ENCODE results near the gene MINDY4B. TPM values are rescaled to one million over a fixed set of nuclear protein-coding genes. Genes with fewer than 3 reads are reported as not detected.
"Not testable (repeated sequence)": the region's sequence is repeated elsewhere in the genome, so short reads cannot be mapped to it uniquely, and the experiment has no call there.

The MINDY4B gene
- total RNA-seq, 1 donor from 2014 or later: not detected

DNA sequence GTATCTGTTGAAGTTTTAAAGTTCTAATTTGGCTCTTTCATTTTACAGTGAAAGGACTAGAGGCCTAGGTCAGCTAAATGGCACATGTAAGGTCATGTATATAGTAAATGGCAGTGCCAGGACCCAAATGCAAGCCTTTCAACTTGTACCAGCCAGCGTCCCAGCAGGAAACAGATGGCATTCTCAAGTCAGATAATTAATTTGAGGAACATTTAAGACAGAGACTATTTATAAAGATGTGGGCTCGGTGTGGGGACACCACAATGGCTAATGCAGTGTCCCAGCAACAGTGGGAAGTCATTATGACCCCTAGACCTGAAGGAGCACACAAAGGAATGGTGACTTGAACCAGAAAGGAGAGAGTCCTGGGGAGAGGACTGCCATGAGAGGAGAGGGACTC lies 6.1 kb downstream of the MINDY4B start:
- intact Hi-C loops (cut with micrococcal nuclease): no loop called here

DNA sequence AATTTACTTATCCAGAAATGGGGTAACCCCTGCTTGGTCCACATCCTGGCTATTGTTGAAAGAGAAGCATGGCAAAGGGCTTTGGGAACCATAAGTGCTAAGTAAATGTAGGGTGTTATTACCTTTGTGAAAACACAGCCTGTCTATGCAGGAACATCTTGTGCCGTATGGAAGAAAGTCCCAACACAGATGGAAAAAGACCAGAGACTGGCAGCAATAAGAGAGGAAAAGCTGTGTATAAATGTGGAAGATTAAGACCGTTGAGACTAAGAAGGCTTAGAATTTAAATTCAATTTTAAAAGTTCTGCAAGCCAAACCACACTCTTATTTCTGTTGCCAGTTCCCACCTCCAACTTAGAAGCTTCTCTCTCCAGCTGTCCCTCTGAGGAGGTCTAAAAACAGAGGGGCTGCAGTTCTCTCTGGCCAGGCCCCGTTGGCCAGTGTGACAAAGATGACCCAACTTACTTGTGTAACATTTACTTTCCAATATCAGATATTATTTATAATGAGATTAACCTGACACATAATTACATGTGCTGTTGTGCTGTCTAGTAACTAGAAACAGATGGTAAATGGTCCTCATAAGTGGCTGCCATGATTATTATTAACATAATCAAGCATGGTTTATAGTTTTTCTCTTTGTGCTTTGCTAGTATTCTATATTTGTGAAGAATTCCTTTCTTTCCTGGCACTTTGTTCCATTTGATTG lies 7.0 kb downstream of the MINDY4B start:
- intact Hi-C loops (cut with micrococcal nuclease): no loop called here

DNA sequence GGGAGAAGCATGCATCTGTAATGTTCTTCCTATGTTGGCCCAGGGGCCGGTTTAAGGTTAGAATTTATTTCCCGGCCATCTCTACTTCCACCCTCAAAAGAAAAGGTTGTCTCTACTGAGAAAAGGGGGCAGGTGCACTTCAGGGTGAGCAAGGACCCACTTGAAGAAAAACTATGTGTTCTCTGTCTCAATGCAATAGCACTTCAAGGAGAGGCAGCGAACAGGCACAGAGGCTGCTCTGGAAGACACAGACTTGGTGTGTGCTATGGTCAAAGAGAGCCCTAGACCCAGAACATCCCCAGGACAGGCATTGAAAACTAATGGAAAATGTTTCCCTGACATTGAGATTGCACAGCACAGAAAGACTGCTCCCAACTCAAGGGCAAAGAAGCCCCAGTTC lies 7.6 kb downstream of the MINDY4B start:
- intact Hi-C loops (cut with micrococcal nuclease): no loop called here

DNA sequence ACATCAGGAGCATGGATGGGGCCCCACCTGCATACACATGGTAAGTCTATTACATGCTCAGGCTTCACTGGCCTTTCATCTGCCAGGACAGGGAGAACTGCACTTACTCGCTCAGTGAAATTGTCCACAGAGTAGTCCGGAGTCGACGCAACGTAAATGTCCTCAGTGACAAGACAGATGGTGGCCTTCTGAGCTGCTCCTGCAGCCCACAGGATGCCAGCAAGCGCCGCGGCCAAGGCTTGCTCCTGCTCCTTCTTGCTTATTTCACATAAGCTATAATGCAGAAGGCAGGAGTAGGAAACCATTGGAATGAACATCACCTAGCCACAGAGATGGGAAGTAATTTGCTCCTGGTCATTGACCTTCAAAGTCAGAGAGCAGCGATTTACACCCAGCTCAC lies 14.4 kb downstream of the MINDY4B start:
- intact Hi-C loops (cut with micrococcal nuclease): no loop called here

DNA sequence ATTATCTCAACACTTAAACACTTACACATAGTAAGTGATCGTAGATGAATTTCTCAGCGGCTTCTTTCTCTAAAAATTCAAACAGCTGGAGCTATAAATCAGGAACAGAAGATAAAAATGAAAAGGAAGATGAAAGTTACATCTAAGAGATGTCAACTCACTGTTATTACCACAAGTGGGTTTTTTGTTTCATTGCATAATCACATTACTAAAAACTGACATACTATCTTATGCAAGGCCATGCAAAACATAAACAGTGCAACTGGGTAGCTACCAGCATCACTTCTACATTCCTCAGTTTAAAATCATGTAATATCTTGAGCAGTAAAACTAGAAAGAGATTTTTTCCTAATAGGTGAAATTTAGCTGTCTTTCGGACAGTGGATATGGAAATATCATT lies 14.9 kb downstream of the MINDY4B start:
- intact Hi-C loops (cut with micrococcal nuclease): no loop called here

DNA sequence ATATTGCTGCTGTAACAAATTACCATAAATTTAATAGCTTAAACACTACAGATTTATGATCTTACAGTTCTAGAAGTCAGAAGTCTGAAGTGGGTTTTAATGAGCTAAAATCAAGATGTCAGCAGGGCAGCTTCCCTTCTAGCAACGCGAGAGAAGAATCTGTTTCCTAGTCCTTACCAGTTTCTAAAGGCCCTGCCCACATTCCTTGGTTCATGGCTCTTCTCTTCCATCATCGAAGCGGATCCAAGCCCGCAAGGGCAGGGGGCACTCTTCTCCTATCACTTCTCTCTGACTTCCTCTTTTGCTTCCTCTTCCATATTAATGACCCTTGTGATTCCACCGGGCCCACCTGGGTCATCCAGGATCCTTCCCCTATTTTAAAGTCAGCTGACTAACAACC lies 16.1 kb downstream of the MINDY4B start:
- intact Hi-C loops (cut with micrococcal nuclease): no loop called here

DNA sequence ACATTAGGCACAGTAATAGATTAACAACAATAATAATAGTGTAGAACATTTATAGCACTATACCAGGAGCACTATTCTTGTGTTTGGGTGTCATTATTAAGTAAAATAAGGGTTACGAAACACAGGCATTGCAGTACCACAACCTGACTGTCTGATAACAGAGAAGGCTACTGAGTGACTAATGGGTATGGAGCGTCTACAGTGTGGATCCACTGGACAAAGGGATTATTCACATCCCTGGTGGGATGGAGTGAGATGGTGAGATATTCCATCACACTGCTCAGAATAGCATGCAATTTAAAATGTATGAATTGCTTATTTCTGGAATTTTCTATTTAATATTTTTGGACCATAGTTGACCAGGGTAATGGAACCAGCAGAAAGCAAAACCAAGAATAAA lies 18.2 kb downstream of the MINDY4B start:
- intact Hi-C loops (cut with micrococcal nuclease): no loop called here

DNA sequence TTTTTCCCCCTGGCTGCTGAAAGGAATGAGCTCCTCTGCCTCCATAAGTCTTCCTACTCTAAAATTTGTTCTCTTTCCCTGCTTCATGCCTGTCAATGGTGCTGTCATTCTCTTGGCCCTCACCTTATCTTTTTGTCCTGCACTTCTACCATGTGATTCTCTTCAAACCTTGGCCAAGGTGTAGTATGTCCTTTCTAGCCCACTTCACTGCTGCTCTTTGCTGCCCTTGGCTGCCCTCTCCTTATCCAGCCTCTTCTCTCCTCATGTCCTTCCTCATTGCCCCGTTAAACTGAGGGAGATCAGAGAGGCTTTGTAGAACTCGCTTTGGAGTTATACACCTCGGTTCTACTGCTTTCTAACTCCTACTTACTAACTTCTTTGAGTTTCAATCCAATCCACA lies 19.7 kb downstream of the MINDY4B start:
- intact Hi-C loops (cut with micrococcal nuclease): no loop called here

DNA sequence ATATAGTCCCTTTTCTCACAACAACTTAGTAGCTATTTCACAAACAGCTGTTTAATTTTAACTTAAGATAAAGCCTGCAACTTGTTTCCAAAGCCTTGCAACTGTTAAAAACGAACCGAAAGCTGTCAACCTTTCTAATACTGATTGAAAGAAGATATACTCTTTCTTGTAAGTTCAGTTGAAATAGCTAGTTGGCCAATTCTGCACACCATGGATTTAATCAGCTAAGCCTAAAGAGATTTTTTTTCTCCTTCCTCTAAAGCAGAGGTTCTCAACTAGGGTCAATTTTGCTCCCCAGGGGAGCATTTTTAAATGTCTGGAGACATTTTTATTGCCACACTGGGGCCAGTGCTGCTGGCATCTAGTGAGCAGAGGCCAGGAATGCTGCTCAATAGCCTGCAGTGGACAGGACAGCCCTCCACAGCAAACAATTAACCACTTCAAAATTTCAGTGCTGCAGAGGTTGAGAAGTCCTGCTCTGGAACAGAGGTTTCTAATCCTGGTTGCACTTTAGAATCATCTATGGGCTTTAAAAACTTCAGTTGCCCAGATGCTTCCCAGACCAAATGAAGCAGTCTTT lies 26.2 kb downstream of the MINDY4B start:
- intact Hi-C loops (cut with micrococcal nuclease): no loop called here

DNA sequence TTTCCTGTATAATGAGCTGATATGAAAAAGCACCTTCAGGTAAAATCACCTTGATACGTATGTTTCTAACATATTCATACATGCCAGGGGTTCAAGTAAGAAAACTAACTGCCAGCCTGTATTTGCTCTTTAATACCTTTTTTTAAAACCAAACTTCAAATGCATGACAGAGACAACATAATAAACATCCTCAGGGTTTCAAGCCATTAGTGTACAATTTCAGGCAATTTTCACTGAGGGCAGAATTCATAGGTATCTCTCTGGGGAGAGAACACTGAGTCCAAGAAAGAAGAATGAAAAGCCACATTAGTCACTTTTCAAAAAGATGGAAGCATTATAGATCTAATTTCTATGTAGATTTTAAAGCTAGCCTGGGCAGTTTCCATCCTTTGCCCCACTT lies 26.9 kb downstream of the MINDY4B start:
- intact Hi-C loops (cut with micrococcal nuclease): no loop called here

DNA sequence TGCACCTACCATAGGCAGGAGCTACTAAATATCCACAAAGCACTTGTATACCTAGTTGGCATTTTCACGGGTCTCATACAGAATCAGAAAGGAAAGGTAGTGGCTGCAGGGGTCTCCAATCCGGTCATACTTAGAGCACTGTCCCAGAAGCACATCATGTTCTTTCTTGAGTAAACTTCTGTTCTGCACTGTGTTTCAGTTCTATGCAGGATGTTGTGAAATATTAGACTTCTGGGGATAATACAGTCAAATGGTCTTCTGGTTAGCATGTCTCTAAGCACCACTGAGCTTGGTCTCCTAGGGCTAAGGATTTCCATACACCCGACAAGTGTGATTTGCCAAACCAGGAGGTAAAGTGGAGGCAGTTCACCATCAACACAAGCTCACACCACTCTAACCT lies 27.9 kb downstream of the MINDY4B start:
- intact Hi-C loops (cut with micrococcal nuclease): no loop called here

DNA sequence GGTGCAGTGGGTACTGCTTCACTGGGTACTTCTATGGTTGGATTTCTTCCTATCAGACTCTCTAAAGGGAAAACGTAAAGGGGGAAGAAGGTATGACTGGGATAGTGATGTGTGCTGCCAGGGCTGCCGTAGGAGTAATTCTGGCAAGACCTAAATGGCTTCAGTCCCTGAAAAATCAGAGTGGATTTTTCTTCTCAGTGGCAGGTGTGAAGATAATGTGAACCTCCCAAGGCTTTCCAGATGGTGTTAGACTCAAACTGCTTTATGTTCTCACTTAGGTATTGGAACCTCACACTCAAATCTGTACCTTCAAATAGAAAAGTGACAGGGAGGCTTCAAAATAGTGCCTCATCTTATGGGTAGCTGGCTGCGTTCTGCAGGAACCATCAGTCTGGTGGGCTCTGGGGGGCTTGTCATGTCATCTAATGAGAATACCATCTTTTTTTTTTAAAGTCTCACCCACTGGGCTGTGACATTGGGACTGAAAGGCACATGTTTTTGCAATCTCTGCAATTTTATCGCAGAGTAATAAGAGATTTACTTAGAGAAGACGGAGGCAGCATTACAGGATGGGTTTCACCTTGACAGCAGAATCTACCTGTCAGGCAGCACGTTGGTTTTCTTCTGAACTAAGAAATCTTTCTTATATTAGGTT lies 28.5 kb downstream of the MINDY4B start:
- intact Hi-C loops (cut with micrococcal nuclease): no loop called here

DNA sequence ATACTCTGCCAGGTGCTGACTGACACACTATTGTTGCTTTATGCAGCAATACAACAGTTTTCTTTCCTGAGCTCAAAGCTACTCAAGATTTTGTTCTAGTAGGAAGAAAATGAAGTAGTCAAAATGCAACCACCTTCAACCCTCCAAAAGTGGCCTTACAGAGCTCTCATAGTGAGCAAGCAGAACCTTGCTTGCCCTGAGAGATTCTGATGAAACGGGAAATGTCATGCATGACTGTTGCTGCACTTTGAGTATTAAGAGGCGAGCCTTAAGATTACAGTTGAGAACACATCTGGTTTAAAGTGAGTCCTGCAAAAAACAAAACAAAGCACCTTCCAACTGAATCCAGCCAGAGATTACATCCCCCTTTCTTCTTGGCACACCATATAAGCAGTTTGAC lies 29.7 kb downstream of the MINDY4B start:
- intact Hi-C loops (cut with micrococcal nuclease): no loop called here

DNA sequence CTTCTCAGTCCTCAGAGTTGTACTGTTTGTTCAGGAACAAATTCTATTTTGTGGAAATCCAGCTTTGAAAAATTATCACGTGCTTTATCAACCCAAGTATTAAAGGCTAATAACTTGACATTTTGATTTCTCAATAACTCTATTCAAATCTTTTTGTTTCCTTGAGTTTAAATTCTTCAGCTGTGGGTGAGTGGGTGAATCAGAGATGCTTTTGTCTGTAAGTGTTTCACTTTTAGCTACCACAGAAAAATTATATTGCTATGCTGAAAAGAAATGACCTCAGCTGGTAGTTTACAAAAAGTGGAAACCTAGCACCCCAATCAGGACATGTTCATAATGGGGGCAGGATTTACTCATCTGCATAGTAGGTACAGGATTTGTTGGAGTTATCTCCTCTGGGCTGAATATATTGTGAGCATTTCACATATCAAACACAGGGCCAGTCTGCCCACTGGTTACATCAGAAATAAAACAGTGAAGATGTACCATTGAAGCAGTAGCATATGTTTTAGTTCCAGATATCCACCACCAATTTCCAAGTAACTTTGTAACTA lies 30.5 kb downstream of the MINDY4B start:
- intact Hi-C loops (cut with micrococcal nuclease): no loop called here

DNA sequence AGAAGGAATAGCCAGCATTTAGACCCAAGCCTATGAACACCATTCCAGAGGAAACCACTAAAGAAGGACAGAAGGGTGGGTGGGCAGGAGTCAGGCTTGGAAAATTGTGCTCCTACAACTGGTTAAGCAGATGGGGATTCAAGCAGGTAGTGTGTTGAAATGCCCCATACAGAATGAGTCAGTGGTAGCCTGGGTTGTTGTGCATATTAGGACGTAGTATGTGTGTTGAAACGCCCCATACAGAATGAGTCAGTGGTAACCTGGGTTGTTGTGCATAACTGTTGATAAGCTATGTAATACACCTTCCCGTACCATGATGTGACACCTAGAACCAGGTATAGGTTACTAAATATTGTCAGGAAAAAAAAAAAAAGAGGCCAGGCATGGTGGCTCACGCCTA lies 34.0 kb downstream of the MINDY4B start:
- intact Hi-C loops (cut with micrococcal nuclease): no loop called here

DNA sequence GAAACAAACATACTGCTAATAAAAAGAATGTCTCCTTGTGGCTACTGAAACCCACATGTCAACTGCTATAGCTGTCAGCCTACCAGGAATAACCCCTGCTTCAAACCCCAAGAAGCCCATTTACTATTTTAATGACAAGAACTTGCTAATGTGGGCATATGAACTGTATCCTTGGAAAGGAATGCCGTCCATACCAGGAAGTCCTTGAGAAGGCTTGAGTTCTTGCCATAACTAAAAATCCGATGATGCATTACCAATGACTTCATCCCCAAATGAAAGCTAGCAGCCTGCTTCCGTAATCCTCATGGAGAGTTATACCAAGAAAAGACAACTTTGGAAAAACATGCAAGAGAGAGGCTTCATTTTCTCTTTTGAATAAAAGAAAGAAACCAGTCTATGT lies 34.8 kb downstream of the MINDY4B start:
- intact Hi-C loops (cut with micrococcal nuclease): no loop called here

DNA sequence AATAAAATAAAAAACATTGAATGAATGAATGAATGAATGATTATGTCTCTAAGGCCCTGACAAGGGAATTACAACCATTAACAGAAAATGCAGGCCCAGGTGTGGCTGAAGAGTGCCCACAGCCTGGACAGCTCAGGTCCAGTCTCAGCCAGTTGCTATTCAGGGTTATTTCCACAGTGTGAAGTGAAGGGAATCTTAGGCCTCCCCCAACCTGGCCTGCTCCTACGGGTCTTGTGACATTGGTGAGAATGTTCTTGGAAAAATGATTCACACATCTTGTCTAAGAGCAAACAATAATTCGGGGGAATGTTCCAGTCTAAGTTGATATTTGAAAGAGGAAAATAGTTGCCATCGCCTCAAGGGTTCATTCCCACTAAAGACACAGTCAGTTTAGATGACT lies 37.0 kb downstream of the MINDY4B start:
- intact Hi-C loops (cut with micrococcal nuclease): loop anchor here (5.0 to 10.0 kb wide), 4 partner anchors 166 to 453 kb away; partner anchors contain the start of genes ERICH6 and SELENOT

DNA sequence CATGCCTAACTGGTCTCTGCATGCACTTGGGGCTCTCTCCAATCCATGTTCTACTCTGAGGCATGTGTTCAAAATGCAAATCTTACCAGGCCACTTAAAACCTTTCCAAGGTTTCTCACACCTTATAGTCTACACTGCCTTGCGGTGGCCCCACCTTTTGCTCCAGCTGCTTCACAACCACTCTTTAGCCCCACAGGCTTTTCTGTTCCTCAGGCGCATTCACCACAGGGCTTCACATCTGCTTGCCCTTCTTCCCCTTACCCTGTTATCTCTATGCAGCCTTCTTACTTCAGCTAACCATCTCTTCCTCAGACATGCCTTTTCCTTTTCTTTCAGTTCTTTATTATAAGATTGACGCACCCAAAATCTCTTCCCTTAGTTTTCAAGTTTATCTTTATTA lies 37.8 kb downstream of the MINDY4B start:
- intact Hi-C loops (cut with micrococcal nuclease): loop anchor here (5.0 to 10.0 kb wide), 4 partner anchors 165 to 453 kb away; partner anchors contain the start of genes ERICH6 and SELENOT

DNA sequence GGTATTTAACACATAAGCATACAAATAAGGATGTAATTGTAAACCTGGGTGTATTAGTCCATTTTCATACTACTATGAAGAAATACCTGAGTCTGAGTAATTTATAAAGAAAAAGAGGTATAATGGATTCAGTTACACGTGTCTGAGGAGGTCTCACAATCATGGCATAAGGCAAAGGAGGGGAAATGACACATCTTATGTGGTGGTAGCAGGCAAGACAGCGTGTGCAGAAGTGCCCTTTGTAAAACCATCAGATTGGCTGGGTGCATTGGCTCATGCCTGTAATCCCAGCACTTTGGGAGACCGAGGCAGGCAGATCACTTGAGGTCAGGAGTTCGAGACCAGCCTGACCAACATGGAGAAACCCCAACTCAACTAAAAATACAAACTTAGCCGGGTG lies 41.3 kb downstream of the MINDY4B start:
- intact Hi-C loops (cut with micrococcal nuclease): loop anchor here (10.0 kb wide), 1 partner anchor 449 kb away; no protein-coding TSS in a partner anchor

DNA sequence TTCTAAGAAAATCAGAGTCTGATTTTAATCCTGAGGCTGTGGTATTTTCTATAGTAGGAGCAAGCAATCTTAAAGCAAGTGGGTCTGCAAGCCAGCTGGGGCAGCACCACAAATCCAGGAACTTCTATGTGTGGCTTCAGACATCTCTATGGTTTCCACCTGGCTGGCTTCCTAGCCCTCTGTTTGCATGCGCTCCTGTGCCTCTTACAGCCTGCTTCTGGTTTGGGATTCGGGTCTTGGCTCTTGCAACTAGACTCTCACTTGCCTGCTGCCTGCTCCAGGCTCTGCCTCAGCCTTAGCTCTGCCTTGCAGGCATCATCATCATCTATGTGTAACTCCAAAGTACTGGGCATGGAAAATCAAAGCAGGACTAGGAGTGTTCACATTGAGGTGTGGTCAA lies 43.4 kb downstream of the MINDY4B start:
- intact Hi-C loops (cut with micrococcal nuclease): loop anchor here (10.0 kb wide), 1 partner anchor 447 kb away; no protein-coding TSS in a partner anchor

DNA sequence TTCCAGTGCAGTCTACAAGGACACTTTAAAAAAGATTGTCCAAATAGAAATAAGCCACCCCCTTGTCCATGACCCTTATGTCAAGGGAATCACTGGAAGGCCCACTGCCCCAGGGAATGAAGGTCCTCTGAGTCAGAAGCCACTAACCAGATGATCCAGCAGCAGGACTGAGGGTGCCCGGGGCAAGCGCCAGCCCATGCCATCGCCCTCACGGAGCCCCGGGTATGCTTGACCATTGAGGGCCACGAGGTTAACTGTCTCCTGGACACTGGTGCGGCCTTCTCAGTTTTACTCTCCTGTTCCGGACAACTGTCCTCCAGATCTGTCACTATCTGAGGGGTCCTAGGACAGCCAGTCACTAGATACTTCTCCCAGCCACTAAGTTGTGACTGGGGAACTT lies 47.3 kb downstream of the MINDY4B start:
- intact Hi-C loops (cut with micrococcal nuclease): not testable (repeated sequence)

DNA sequence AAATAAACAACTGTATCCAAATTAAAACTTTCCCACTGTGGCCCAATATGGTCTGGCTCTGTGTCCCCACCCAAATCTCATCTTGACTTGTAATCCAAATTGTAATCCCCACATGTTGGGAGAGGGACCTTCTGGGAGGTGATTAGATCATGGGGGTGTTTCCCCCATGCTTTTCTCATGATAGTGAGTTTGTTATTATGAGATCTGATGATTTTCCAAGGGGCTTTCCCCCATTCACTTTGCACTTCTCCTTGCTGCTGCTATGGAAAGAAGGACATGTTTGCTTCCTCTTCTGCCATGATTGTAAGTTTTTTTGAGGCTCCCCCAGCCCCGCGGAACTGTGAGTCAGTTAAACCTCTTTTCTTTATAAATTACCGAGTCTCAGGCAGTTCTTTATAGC lies 55.0 kb downstream of the MINDY4B start:
- intact Hi-C loops (cut with micrococcal nuclease): no loop called here
